UCSD-AML1 (cell line): Measurements from ENCODE around the gene AGPAT4.
"Not testable (repeated sequence)": the region's sequence is repeated elsewhere in the genome, so short reads cannot be mapped to it uniquely, and the experiment has no call there.

Source experiments
- DNase-seq: peaks from one replicate; lab custom pipeline; 2025; ENCODE audit not compliant: unreplicated experiment; lab: John Stamatoyannopoulos, UW

The AGPAT4 gene

GRCh38 chr6:161273752-161274487 is at the start of gene AGPAT4:
Gene AGPAT4, minus strand, starts transcription at chr6:161274061. Its CDS starts 41,848 bp downstream, at chr6:161232213.
- DNase-seq: peak; percentile 60

- DNase-seq: no peak
These were observed 45.4 kb upstream of the AGPAT4 start for GRCh38 chr6:161319231-161319630.

DNA sequence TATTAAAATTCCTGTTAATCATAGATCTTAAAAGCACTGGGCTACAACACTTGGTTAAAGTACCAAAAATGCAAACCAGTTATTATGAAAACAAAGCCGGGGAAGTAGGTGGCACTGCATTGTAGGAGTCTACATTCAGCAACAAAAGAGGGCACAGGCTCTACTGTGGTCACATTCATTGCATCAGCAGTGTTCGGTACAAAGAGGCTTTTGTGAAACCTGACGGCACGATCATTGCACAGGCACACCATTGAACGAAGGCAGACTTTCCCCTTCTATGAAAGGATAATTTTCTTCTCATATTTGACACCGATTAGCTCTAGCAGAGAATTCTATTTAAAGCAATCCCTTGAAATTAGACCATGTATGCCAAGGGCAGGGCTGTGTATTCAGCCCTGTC is 44.6 kb upstream of the AGPAT4 start:
- no peak for DNase-seq

DNA sequence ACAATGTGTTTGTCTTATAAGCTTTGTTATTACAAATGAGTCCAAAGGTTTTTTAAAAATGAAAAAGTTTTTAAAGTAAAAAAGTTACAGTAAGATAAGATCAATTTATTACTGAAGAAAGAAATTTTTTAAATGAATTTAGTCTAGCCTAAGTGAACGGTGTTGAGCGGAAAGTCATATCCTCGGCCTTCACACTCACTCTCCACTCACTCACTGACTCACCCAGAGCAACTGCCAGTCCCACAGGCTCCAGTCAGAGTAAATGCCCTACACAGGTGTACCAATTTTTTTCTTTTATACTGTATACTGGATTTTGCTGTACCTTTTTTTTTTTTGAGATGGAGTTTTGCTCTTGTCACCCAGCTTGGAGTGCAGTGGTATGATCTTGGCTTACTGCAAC is 42.7 kb upstream of the AGPAT4 start:
- DNase-seq: no peak

- DNase-seq: not testable (repeated sequence)
These were observed 41.5 kb upstream of the AGPAT4 start for GRCh38 chr6:161315246-161315917.

DNA sequence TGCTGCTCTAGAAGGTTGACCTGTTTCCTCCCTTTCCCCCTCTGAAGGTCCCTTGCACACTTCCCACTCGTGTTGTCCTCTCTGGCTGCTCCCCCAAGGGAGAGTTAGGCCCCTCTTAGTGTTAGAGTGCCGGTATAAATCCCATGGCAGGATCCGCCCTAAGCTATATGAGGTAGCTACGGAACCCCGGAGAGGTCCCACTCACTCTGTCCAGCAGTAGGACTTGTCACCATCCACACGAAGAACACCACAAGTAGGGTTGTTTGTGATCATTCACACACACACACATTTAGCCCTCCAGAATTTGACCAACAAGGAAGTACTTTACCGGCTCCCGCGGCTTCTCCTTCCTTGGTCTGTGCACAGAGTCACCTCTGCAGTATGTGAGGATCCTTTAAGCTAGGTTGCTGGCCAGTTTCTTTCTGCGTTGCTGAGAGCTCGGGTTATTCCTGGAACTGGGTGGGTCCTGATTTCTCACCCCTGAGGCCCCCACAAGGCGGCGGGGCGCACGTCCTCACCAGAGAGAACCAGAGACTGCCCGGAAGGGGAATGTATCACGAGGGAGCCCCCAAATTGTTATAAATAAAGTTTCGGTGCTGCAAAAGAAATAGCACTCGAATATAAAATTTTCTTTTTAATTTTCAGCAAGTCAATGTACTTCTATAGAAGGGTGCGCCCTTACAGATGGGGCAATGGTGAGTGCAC is 40.8 kb upstream of the AGPAT4 start:
- not testable (repeated sequence) for DNase-seq

DNA sequence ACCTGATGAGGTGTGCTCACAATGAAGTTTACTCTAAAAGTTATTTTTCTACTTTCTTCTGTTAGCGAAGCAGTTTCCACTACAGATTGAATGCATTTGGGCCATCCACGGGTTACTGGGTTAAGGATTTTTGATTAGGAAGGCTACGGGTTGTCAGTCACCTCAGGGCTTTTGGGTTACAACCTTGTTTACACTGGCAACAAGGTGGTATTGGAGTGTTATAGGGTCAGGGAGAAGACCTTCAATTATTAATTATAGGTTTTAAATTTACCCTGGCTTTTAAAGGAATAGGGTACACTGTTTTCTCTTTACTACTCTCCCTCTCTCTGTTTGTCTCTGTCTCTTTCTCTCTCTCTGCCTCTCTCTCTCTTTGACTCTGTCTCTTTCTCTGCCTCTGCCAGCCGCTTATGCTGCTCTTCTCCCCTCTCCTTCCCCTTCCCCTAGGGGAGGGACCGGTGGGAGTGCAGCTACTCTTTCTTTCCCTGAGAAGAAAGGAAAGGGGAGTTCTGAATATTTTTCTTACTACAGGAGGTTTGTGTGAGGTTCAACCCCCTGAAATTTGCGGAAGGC is 40.2 kb upstream of the AGPAT4 start:
- DNase-seq: no peak

GRCh38 chr6:161313475-161313874 is 39.6 kb upstream of the AGPAT4 start:
- not testable (repeated sequence) for DNase-seq

GRCh38 chr6:161309774-161310173 is 35.9 kb upstream of the AGPAT4 start:
- DNase-seq: not testable (repeated sequence)

DNA sequence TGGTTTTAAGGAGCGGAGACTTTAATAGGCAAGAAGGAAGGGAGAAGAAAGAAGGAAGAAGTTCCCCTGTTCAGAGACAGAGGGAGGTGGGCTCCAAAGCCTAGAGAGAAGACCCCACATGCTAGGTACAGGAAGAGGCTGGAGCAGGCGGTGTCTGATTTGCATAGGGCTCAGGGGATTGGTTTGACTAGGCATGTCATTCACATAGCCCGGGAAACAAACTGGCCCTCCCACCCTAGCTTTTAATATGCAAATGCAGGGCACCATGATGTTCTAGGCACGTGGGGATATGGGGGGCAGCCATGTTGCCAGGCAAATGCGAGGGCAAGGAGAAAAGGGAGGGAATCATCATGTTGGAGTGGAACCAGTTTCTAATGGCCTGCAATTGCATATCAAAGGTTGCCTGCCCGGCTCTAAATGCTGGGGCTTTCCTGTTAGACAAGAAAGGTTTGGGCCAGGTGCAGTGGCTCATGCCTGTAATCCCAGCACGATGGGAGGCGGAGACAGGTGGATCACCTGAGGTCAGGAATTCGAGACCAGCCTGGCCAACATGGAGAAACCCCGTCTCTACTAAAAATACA is 34.3 kb upstream of the AGPAT4 start:
- no peak for DNase-seq

DNA sequence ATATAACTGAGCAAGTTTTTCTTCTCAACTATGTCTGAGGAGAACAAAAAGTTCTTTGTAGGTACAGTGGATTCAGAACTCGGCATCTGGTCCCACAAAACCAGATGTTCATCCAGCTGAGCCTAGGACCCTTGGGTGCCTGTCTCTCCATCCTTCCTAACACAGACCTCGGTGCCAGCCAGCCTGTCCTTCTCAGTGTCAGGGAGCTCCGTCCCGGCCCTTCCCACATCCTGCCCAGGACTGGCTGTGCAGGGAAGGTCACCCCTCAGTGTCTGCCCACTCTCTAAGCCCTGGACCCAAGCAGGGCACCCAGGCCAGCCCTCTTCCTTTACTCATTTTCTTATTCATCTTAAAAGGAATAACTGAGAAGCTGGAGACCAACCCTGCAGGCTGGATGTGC is 32.0 kb upstream of the AGPAT4 start:
- no peak for DNase-seq

DNA sequence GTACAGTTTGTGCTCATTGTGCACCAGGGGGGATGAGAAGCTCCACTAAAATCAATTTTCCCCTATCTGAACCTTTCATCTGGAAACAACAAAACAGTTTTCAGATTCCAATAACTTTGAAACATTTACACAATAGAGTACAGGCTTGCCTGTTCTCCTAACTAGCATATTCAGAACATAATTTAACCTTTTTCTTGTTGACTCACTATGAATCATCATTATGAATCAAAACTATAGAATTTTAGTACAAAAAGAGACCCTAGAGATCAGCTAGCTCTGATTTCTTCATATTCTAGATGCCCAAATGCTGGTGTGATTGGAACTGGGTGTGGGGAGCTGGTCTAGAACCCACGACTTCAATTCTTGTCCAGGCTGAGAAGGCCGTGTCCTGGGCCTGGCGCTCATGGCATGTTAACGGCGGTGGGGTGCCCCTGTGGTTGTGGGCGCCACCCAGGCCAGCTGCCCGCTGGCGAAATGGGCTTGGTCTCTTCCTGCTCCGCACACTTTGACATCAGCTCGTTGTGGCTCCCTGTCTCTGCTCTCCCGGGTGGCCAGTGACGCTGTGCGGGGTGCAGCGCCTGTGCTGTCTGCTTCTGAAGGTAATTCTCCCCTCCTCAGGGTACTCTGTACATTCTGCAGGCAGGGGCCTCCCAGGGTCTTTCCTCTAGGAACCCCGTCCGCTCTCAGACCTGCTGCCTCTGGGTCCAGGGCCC is 29.9 kb upstream of the AGPAT4 start:
- DNase-seq: no peak

DNA sequence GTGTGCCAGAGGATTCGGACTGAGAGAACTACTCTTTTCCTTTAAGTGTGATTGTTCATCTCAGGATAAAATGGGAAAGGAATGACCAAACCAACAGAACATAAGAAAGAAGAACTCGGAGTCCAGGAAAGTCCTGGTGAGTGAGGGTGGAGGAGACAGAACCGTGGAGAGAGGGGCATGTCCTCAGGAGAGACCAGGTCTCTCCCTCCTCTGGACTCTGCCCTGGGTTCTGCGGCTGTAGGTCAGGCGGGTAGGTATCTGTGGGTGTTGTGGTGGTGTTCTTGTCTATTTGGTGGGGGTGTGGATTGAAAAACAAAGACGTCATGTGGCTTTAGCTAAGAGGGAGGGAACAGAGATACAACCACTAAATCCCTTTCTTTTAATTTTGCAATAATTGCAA is 29.1 kb upstream of the AGPAT4 start:
- no peak for DNase-seq

- no peak for DNase-seq
These were observed 27.5 kb upstream of the AGPAT4 start for GRCh38 chr6:161301338-161301737.

- no peak for DNase-seq
These were observed 27.0 kb upstream of the AGPAT4 start for GRCh38 chr6:161300823-161301222.

GRCh38 chr6:161299726-161300125 is 25.9 kb upstream of the AGPAT4 start:
- DNase-seq: no peak

- no peak for DNase-seq
These were observed 21.9 kb upstream of the AGPAT4 start for GRCh38 chr6:161295784-161296183.

GRCh38 chr6:161292650-161293281 is 18.9 kb upstream of the AGPAT4 start:
- DNase-seq: no peak

- DNase-seq: no peak
These were observed 18.3 kb upstream of the AGPAT4 start for GRCh38 chr6:161292145-161292544.

- DNase-seq: no peak
These were observed 16.9 kb upstream of the AGPAT4 start for GRCh38 chr6:161290751-161291150.
